ENCODE data around the gene DDX20.

DDX20 gene

DNA sequence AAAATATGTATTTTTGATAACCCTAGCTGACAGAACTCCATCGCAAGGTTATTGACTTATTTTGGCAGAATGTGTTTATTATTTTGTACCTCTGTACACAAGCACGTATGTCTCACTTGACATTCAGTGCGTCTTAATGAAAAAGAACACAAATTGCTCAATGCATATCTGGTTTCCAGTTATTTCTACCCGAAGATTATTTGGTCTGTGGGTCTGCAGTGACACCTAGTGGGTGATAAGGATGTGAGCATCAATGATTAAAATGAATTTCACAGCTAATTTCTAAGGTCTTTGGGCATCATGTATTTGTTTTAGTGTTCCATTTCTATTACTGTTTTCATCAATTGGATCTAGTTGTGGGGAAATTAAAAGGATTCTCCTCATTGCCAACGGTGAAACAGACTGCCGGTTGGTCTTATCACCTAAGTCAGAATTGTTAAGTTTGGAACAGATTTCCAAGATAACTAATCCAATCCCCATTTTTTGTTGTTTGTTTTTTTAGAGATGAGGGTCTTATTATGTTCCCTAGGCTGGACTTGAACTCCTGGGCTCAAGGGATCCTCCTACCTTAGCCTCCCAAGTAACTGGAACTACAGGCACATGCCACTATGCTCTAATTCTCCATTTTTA, 13.9 kb downstream of the DDX20 start:
- peak; percentile 21 for DNase-seq
- Histone ChIP-seq H3K27me3 (ENCODE audit: insufficient read depth, low read depth, severe bottlenecking) (no peaks in the 10 kb centered on the region), H3K4me3 (ENCODE audit: low read depth, low read length) (no peak overlapping the region), H3K27ac (no peak overlapping the region), H3K36me3 (peaks cover 36% of the 10 kb centered on the region), H3K9me3 (ENCODE audit: severe bottlenecking) (no peaks in the 10 kb centered on the region)
- TF ChIP-seq, protein P1, sequence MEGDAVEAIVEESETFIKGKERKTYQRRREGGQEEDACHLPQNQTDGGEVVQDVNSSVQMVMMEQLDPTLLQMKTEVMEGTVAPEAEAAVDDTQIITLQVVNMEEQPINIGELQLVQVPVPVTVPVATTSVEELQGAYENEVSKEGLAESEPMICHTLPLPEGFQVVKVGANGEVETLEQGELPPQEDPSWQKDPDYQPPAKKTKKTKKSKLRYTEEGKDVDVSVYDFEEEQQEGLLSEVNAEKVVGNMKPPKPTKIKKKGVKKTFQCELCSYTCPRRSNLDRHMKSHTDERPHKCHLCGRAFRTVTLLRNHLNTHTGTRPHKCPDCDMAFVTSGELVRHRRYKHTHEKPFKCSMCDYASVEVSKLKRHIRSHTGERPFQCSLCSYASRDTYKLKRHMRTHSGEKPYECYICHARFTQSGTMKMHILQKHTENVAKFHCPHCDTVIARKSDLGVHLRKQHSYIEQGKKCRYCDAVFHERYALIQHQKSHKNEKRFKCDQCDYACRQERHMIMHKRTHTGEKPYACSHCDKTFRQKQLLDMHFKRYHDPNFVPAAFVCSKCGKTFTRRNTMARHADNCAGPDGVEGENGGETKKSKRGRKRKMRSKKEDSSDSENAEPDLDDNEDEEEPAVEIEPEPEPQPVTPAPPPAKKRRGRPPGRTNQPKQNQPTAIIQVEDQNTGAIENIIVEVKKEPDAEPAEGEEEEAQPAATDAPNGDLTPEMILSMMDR (IDR thresholded peaks at IDR 0.05; ENCODE audit: low read depth, low read length): peak; percentile 57

DNA sequence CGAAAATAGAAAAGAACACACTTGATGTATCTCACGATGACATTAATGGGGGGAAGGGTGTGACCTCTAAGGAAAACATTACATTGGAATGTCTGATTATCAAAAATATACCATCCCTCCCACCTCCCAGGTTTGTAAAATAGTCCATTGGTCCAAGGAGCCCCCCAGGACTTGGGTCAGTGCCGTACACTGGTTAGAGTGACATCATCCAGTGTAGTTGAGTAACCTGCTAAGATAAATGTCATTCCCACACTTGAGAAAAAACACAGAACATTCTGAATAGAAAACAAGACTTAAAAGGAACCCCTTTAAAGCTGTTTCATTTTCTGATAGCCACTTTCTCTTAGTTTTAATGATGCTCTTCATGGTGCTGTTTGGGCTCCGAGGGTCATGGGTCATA, 15.2 kb downstream of the DDX20 start:
- no peak overlapping the region for H3K27ac ChIP-seq
- H3K36me3 ChIP-seq: peaks cover 25% of the 10 kb centered on the region
- DNase-seq: no peak
- TF ChIP-seq, protein P1 (IDR thresholded peaks at IDR 0.05; ENCODE audit: low read depth, low read length): no peak
- H3K27me3 ChIP-seq (ENCODE audit: insufficient read depth, low read depth, severe bottlenecking): no peaks in the 10 kb centered on the region
- no peak overlapping the region for H3K4me3 ChIP-seq (ENCODE audit: low read depth, low read length)
- no peaks in the 10 kb centered on the region for H3K9me3 ChIP-seq (ENCODE audit: severe bottlenecking)

DNA sequence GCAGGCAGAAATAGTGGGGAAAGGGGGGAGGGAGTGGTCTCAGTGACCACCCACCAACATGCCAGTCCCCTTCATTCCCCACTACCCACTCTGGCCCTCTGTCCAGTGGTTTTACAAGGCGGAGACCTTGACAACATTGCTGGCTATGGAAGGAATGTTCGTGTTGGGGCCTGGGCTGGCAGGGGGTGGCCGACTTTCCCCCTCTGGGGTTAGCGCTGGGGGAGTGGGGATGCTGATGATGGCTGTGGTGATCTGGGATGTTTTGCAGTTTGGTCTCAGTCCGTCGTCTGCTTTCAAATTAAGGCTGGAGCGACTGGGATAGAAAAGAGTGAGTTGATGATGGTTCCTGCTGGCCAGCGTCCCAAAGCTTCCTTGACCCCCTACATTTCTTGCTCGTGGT, 20.3 kb downstream of the DDX20 start:
- TF ChIP-seq, protein P1 (IDR thresholded peaks at IDR 0.05; ENCODE audit: low read depth, low read length): no peak
- no peaks in the 10 kb centered on the region for H3K36me3 ChIP-seq
- DNase-seq: no peak
- no peak overlapping the region for H3K27ac ChIP-seq
- no peaks in the 10 kb centered on the region for H3K27me3 ChIP-seq (ENCODE audit: insufficient read depth, low read depth, severe bottlenecking)
- no peaks in the 10 kb centered on the region for H3K9me3 ChIP-seq (ENCODE audit: severe bottlenecking)
- no peak overlapping the region for H3K4me3 ChIP-seq (ENCODE audit: low read depth, low read length)

DNA sequence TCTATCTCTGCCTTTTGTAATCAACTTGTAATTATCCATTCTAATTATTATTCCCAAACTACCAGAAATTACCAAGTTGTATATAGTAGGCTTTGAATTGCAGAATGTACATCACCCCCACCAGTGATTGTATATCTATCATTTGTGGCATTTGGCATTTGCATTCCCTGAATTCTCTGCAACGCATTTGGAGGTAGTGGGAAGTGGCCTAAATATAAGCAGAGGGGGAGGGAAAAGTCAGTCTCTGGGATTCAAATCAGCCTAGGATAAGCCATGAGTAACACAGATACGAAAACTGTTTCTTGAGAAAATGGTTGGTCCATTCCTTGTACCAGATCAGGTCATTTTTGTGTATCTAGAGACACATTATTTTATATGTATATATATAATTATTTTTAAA, 20.7 kb downstream of the DDX20 start:
- H3K27me3 ChIP-seq (ENCODE audit: insufficient read depth, low read depth, severe bottlenecking): no peaks in the 10 kb centered on the region
- H3K36me3 ChIP-seq: no peaks in the 10 kb centered on the region
- no peak overlapping the region for H3K4me3 ChIP-seq (ENCODE audit: low read depth, low read length)
- no peak overlapping the region for H3K27ac ChIP-seq
- DNase-seq: no peak
- TF ChIP-seq, protein P1 (IDR thresholded peaks at IDR 0.05; ENCODE audit: low read depth, low read length): no peak
- no peaks in the 10 kb centered on the region for H3K9me3 ChIP-seq (ENCODE audit: severe bottlenecking)

DNA sequence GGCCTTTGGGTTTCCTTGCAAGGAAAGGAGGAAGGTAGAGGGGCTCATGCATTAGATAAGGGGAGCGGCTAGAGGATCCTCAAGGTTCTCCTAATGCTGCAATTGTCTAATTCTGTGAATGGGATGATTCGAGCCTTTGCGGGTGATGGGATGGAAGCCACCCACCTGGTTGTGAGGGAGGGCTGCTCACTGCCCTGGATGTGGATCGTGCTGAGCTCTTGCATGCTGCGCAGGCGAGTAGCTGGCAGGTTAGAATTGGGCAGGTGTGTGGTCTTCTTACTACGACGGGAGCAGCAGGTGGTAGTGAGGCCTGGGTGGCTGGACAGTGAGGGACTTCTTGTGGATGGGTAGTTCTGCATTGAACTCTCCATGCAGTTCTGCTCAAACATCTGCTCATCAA, 21.2 kb downstream of the DDX20 start:
- no peak for DNase-seq
- Histone ChIP-seq H3K4me3 (ENCODE audit: low read depth, low read length) (no peak overlapping the region), H3K9me3 (ENCODE audit: severe bottlenecking) (no peaks in the 10 kb centered on the region), H3K27me3 (ENCODE audit: insufficient read depth, low read depth, severe bottlenecking) (no peaks in the 10 kb centered on the region), H3K36me3 (no peaks in the 10 kb centered on the region), H3K27ac (no peak overlapping the region)
- TF ChIP-seq, protein P1 (IDR thresholded peaks at IDR 0.05; ENCODE audit: low read depth, low read length): no peak

DNA sequence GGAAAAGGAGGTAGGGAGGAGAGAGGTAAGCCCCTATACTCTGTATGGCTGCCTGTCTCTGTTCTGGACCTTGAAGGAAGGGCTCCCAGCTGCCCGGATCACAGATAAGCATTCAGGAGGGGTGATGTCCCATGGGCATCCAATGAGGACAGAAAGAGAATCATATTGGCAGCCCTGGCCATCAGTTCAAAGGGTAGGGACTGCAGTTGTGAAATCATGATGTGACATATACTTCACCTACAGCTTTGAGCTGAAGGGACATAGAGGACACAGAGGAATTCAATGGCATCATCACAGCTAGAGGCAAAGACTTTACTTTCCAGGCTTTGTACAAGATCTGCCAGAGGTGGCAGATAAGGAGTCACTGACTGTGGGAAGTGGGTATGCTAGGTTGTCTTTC, 21.6 kb downstream of the DDX20 start:
- TF ChIP-seq, protein P1 (IDR thresholded peaks at IDR 0.05; ENCODE audit: low read depth, low read length): no peak

More for the DNA sequence above, 21.6 kb downstream of the DDX20 start:
- Histone ChIP-seq H3K36me3 (no peaks in the 10 kb centered on the region), H3K27ac (no peak overlapping the region), H3K4me3 (ENCODE audit: low read depth, low read length) (no peak overlapping the region), H3K9me3 (ENCODE audit: severe bottlenecking) (no peaks in the 10 kb centered on the region), H3K27me3 (ENCODE audit: insufficient read depth, low read depth, severe bottlenecking) (no peaks in the 10 kb centered on the region)
- no peak for DNase-seq
